Activated CD8-positive, alpha-beta T cell treated with anti-CD3 and anti-CD28 coated beads for 36 hours (primary cell): Measurements from ENCODE around the gene GPR34. TPM values are rescaled to one million over a fixed set of nuclear protein-coding genes. Genes with fewer than 3 reads are reported as not detected.

Experiments
- ATAC-seq: fragments of 200-7000 bp; cut with Tn5 transposase; one replicate; pipeline ENCODE4 v1.10.0; 2021; ENCODE audit warnings: mild to moderate bottlenecking, moderate library complexity
- CTCF ChIA-PET: fragments of 350-600 bp; sonication (Branson Sonifier 250); formaldehyde crosslinking; loops from one replicate; lab custom pipeline; 2021; ENCODE audit warnings: antibody characterized with exemption; lab: Charles Lee
- POLR2A ChIA-PET: fragments of 350-600 bp; sonication (Branson Sonifier 250); formaldehyde crosslinking; loops from one replicate; lab custom pipeline; 2021; ENCODE audit warnings: antibody characterized with exemption; lab: Charles Lee
- DNase-seq: peaks from one replicate; pipeline ENCODE4 v3.0.0-alpha.2; 2020
- H3K27ac Mint-ChIP-seq: one replicate; pipeline ENCODE4 v1.8.0; 2021; ENCODE audit warnings: mild to moderate bottlenecking, mixed read lengths
- H3K27me3 Mint-ChIP-seq: one replicate; pipeline ENCODE4 v1.8.0; 2021; ENCODE audit warnings: mixed read lengths
- H3K36me3 Mint-ChIP-seq: one replicate; pipeline ENCODE4 v1.8.0; 2021; ENCODE audit warnings: low read depth, mixed read lengths
- H3K4me1 Mint-ChIP-seq: one replicate; pipeline ENCODE4 v1.8.0; 2021; ENCODE audit warnings: low read depth, mixed read lengths
- H3K4me3 Mint-ChIP-seq: one replicate; pipeline ENCODE4 v1.8.0; 2021; ENCODE audit warnings: mild to moderate bottlenecking, moderate library complexity, mixed read lengths
- H3K9me3 Mint-ChIP-seq: one replicate; pipeline ENCODE4 v1.8.0; 2021; ENCODE audit warnings: mixed read lengths
- CTCF ChIP-seq: fragments of 200-600 bp; IDR thresholded peaks from one replicate; pipeline ENCODE4 v1.8.0; 2022; ENCODE audit warnings: antibody characterized with exemption, mild to moderate bottlenecking
- intact Hi-C: fragments of 100-400 bp; cut with micrococcal nuclease; formaldehyde crosslinking; loops from one replicate; pipeline ENCODE4 v1.10.0; 2022
- total RNA-seq, 2 experiments: library from RNA; stranded (reverse); gene quantifications; one replicate each; pipeline ENCODE4 v1.2.3, GENCODE V29; 2021

Gene GPR34
- total RNA-seq, 2 experiments from 2014 or later, result 0.52 to 0.65 TPM

DNA sequence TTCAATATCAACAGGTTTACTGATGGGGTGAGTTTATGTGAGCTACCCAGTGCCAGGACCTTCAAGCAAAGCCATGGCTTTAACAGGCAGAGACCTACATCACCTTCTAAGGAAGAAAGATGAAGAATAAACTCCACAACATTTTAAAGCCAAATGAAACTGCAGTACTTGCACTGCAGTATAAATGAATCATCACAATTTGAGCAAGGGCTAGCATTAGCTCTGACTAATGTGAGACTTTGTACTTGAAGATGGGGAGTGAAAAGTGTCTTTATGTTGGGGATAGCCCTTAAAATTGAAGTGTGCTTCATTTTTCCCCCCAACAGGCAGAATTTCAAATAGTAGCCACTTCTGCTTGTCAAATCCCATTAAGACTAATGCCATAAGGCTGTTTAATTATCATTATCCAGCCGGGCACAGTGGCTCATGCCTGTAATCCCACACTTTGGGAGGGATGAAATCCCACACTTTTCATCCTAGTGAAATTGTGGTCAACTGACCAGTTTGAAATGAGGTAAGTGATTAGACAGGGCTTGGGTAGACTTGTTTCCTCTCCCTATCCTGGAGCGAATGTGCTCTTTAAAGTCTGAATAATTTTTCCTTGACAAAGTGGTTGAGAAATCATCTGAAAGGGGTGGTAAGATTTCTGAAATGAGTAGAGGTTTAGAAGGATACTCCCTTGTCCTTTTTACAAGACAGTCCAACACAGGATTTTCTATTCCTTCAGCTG lies 27.2 kb upstream of the GPR34 start:
- H3K27me3 Mint-ChIP-seq, result no peaks in the 10 kb centered on the region
- POLR2A ChIA-PET, result no interaction called here
- peaks cover 28% of the 10 kb centered on the region for H3K36me3 Mint-ChIP-seq
- ATAC-seq (no peak), DNase-seq (no peak)
- intact Hi-C loops, result no loop called here
- H3K9me3 Mint-ChIP-seq, result no peaks in the 10 kb centered on the region
- no peak overlapping the region for H3K4me3 Mint-ChIP-seq
- H3K4me1 Mint-ChIP-seq, result peaks cover 35% of the 10 kb centered on the region
- H3K27ac Mint-ChIP-seq, result no peak overlapping the region
- TF ChIP-seq CTCF, result no peak
- CTCF ChIA-PET, result no interaction called here

- TF ChIP-seq CTCF, result no peak
- intact Hi-C loops, result no loop called here
- Mint-ChIP-seq H3K27ac (peak overlapping the region; percentile 61), H3K27me3 (no peaks in the 10 kb centered on the region), H3K4me1 (peaks cover 52% of the 10 kb centered on the region), H3K36me3 (peaks cover 15% of the 10 kb centered on the region), H3K4me3 (no peak overlapping the region), H3K9me3 (no peaks in the 10 kb centered on the region)
- POLR2A ChIA-PET, result interaction anchor here (0.6 to 1.0 kb wide), 2 partner anchors 16 to 258 kb away, joined by 3 read pairs; no protein-coding TSS in a partner anchor
- DNase-seq (peak; percentile 9), ATAC-seq (peak; percentile 44)
- CTCF ChIA-PET, result no interaction called here
Measured at GRCh38 chrX:41664375-41664901, 24.3 kb upstream of the GPR34 start.

GRCh38 chrX:41664908-41665307 lies 23.9 kb upstream of the GPR34 start:
- DNase-seq (peak; percentile 4), ATAC-seq (peak; percentile 55)
- intact Hi-C loops, result loop anchor here (5.0 kb wide), 1 partner anchor 57 kb away; the partner anchor contains the start of gene GPR82
- no peaks in the 10 kb centered on the region for H3K9me3 Mint-ChIP-seq
- H3K27ac Mint-ChIP-seq, result peak overlapping the region; percentile 89
- ChIA-PET POLR2A (interaction anchor here (0.6 kb wide), 1 partner anchor 15 kb away, joined by 3 read pairs; no protein-coding TSS in a partner anchor), CTCF (no interaction called here)
- H3K36me3 Mint-ChIP-seq, result peaks cover 16% of the 10 kb centered on the region
- peaks cover 55% of the 10 kb centered on the region for H3K4me1 Mint-ChIP-seq
- no peaks in the 10 kb centered on the region for H3K27me3 Mint-ChIP-seq
- no peak for TF ChIP-seq CTCF
- no peak overlapping the region for H3K4me3 Mint-ChIP-seq

DNA sequence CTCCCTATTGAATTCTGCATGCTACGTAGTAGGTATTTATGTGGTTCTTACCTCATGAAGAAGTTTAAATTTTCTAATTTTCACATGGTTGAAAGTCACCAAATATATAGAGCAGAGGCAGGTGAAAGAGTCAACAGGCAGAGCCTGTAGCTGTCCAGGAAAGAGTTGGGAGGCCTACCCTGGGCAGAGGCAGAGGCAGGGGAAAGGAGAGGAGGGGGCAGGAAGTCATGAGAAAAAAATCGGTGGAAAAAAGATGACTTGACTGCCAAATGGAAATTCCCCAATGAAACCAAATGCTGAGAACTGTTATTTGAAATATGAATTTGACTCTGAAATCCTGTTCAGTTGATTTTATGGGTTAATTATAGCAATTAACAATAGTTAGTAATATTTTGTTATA lies 23.1 kb upstream of the GPR34 start:
- peaks cover 61% of the 10 kb centered on the region for H3K4me1 Mint-ChIP-seq
- no peak for TF ChIP-seq CTCF
- no peaks in the 10 kb centered on the region for H3K9me3 Mint-ChIP-seq
- POLR2A ChIA-PET, result no interaction called here
- intact Hi-C loops, result loop anchor here (5.0 kb wide), 1 partner anchor 57 kb away; the partner anchor contains the start of gene GPR82
- H3K27ac Mint-ChIP-seq, result peak overlapping the region; percentile 89
- H3K27me3 Mint-ChIP-seq, result no peaks in the 10 kb centered on the region
- ATAC-seq (no peak), DNase-seq (no peak)
- H3K4me3 Mint-ChIP-seq, result peak overlapping the region; percentile 56
- CTCF ChIA-PET, result interaction anchor here (1.1 kb wide), 1 partner anchor 21 kb away, joined by 4 read pairs; no protein-coding TSS in a partner anchor
- H3K36me3 Mint-ChIP-seq, result peaks cover 16% of the 10 kb centered on the region

- DNase-seq (peak; percentile 18), ATAC-seq (peak; percentile 40)
- ChIA-PET CTCF (interaction anchor here (1.1 to 2.6 kb wide), 2 partner anchors 21 to 93 kb away, joined by 4 to 9 read pairs; no protein-coding TSS in a partner anchor), POLR2A (no interaction called here)
- intact Hi-C loops, result loop anchor here (5.0 kb wide), 1 partner anchor 56 kb away; the partner anchor contains the start of gene GPR82
- peak overlapping the region; percentile 29 for H3K4me3 Mint-ChIP-seq
- peak overlapping the region; percentile 89 for H3K27ac Mint-ChIP-seq
- no peak for TF ChIP-seq CTCF
- H3K4me1 Mint-ChIP-seq, result peaks cover 65% of the 10 kb centered on the region
- H3K27me3 Mint-ChIP-seq, result no peaks in the 10 kb centered on the region
- H3K36me3 Mint-ChIP-seq, result peaks cover 15% of the 10 kb centered on the region
- no peaks in the 10 kb centered on the region for H3K9me3 Mint-ChIP-seq
Measured at GRCh38 chrX:41666251-41666650, 22.5 kb upstream of the GPR34 start.
